OCI-LY3 (cell line): ENCODE results near the gene NRROS.

Source experiments
- CTCF ChIP-seq: fragments of 200-600, 300-600 bp; sonication (generic); IDR thresholded peaks from 2 replicates; pipeline ENCODE4 v1.5.1; 2014; ENCODE audit warnings: antibody characterized with exemption, low read length, low read depth
- EZH2phosphoT487 ChIP-seq: fragments of 200-600 bp; shearing (Covaris generic); IDR thresholded peaks from 2 replicates; pipeline ENCODE4 v1.6.1; 2018; ENCODE audit warnings: antibody characterized with exemption, mixed run types, low read depth

- TF ChIP-seq CTCF (no peak), EZH2phosphoT487 (no peak)
Measured at GRCh38 chr3:196662711-196663571, 23.4 kb downstream of the NRROS start.
